GM12891 (cell line): Measurements from ENCODE around the gene CTDSP2.
"Not testable (repeated sequence)": the region's sequence is repeated elsewhere in the genome, so short reads cannot be mapped to it uniquely, and the experiment has no call there.

Experiments
- DNase-seq: peaks from one replicate; pipeline ENCODE4 v3.0.0; 2011; ENCODE audit warnings: low spot score; ENCODE audit not compliant: insufficient read length
- FAIRE-seq: peaks from 2 replicates; lab custom pipeline; 2011; peaks lifted over from hg19 to GRCh38; lab: Jason Lieb, UNC
- PAX5 ChIP-seq: IDR thresholded peaks from 2 replicates; pipeline ENCODE4 v1.6.1; 2011; ENCODE audit warnings: low read length, moderate library complexity, mild to moderate bottlenecking; ENCODE audit not compliant: insufficient read depth, severe bottlenecking
- POLR2A ChIP-seq: IDR thresholded peaks from 2 replicates; pipeline ENCODE4 v1.6.1; 2011; ENCODE audit warnings: low read depth, low read length, control low read depth
- POLR2AphosphoS5 ChIP-seq: IDR thresholded peaks from 2 replicates; pipeline ENCODE4 v1.6.1; 2011; ENCODE audit warnings: low read depth, low read length, control low read depth
- POU2F2 ChIP-seq: IDR thresholded peaks from 2 replicates; pipeline ENCODE4 v1.6.1; 2011; ENCODE audit warnings: low read depth, mild to moderate bottlenecking, control low read depth, low read length, moderate library complexity
- SPI1 ChIP-seq: IDR thresholded peaks from 2 replicates; pipeline ENCODE4 v1.6.1; 2011; ENCODE audit warnings: low read depth, low read length, control low read depth
- TAF1 ChIP-seq: IDR thresholded peaks from 2 replicates; pipeline ENCODE4 v1.6.1; 2011; ENCODE audit warnings: low read depth, low read length, control low read depth

The CTDSP2 gene

DNA sequence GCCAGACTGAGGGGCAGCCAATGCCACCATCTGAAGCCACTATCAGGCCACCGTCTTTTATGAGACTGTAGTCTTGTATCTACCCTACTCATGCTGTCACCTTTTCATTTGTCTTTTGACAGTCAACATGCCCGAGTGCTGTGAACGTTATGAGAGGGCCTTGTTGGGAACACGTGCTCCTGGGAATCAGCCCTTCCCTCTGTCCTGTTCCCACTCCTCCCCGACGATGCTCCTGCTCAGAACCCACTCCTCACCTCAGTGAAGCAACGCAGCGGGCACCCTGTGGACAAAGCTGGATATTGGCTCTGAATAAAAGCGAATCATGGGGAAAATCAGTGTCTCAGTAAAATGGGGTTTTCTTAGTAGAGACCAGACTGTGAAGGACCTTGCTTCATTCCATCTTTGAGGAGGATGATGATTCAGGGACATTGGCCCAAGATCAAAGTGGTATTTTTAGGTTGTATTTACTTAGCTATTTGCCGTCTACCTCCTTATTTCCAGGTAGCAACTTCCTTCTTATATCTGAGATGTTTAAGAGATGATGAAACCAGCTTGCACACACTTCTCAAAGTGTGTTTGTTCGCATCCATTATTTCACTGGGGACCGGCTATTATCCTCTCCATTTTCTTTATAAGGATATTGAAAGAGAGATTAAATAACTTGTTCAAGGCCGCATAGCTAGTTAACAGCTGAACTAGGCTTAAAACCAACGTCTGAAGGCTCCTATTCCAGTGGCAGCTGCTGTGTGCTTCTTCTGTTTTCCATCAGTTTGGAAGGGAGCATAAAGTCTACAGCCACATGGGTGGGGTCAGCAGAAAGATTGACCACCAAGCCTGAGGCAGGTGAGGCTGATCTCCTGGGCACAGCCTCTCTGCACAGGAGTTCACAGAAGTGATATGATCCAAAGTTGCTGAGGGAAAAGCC, 43.9 kb upstream of the CTDSP2 start:
- DNase-seq (no peak), FAIRE-seq (no peak)
- no peak for TF ChIP-seq TAF1
- no peak for TF ChIP-seq SPI1
- no peak for TF ChIP-seq POU2F2
- TF ChIP-seq POLR2A = no peak
- no peak for TF ChIP-seq PAX5
- no peak for TF ChIP-seq POLR2AphosphoS5

DNA sequence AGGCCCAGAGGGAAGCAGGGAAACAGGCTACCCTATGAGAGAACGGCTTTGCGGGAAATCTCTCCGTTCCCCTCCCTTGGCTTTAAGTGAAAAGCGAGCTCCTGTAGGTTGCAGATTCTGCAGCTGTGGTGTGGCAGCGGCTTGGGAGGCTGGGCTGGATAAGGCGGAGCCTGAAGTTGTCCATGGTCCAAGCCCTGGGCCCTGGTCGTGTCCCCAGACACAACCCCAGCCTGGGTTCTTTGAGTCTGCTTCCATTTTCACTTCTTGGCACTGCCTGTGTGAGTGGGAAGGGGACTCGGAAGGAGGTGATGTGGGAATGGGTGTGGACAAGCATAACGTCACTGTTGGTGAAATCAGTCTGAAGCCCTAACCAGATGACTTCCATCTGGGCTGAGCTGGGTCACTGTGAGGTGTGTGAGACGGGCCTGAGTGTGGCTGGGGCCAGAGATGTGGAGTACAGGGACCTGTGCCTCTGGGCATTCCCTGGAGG, 43.0 kb upstream of the CTDSP2 start:
- TF ChIP-seq SPI1 = no peak
- no peak for TF ChIP-seq POU2F2
- no peak for TF ChIP-seq PAX5
- no peak for TF ChIP-seq POLR2AphosphoS5
- no peak for TF ChIP-seq TAF1
- no peak for TF ChIP-seq POLR2A
- no peak for DNase-seq
- FAIRE-seq = no peak

DNA sequence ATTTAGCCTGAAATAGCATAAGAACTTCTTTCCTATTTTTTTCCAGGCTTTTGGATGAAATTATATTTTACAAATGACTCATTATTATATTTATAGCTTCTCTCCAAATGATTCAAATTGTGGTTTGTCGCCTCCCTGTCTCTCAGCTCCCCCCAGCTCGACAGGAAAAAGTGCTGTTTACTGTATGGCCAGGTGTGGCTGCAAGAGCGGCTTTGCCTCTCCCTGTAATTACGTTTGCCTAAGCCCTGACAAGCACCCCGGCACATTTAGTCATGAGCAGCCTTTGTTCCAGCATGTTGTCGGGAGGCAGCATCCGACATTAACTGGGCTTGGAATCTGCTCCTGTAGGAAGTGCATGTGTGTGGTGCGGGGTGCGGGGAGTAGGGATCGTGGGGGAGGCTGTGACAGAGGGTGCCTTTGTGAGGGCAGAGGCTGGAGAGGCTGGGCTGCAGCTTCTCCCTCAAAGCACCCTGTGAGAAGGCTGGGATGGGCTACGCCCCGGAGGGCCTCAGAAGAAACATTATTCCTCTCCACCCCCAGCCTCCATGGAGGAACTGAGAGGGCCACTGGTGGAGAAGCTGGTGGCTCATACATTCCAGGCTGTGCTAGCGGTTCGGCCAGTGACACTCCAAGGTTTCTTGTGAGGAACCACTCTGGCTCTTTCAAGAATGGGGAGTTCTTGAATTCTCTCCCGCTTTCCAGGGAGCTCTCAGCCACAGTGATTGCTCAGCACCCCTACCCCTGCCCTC, 42.1 kb upstream of the CTDSP2 start:
- no peak for TF ChIP-seq POU2F2
- TF ChIP-seq POLR2A = no peak
- no peak for TF ChIP-seq SPI1
- TF ChIP-seq POLR2AphosphoS5 = no peak
- no peak for TF ChIP-seq TAF1
- TF ChIP-seq PAX5 = no peak
- FAIRE-seq (no peak), DNase-seq (no peak)

DNA sequence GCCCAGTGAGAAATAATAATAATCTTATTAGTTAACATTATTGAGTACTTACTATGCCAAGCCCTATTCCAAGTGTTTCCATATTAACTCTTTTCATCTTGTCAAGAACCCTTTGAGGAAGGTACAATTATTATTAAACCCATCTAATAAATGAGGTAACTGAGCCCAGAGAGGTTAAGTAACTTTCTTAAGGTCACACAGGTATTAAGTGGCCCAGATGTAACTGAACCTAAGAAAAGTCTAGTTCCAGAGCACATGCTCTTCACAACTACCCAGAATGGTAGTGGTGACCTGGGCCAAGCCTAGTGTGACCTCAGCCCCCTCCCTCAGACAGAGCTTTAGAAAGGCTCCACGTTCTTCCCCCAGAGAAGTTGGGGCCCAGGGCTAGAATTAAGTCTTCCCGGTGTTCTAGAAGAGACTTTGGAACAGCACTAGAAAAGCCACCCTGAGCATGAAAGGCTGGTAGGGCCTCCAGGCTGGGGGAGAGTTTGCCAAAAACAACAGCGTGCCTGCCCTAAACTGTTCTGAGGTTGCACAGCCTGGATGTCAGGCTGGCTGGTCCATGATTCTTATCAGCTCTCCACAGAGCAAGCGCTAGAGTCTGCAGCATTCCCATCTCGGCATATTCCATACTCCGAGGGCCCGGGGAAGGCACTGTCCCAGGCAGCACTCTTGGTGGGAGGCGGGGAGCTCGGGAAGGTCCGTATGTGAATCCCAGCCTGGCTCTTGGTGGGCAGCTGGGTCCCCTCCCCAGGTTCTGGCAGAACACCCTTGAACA, 41.3 kb upstream of the CTDSP2 start:
- FAIRE-seq = no peak
- TF ChIP-seq POLR2A (no peak), POLR2AphosphoS5 (no peak), PAX5 (no peak), POU2F2 (no peak), SPI1 (no peak), TAF1 (no peak)
- no peak for DNase-seq

DNA sequence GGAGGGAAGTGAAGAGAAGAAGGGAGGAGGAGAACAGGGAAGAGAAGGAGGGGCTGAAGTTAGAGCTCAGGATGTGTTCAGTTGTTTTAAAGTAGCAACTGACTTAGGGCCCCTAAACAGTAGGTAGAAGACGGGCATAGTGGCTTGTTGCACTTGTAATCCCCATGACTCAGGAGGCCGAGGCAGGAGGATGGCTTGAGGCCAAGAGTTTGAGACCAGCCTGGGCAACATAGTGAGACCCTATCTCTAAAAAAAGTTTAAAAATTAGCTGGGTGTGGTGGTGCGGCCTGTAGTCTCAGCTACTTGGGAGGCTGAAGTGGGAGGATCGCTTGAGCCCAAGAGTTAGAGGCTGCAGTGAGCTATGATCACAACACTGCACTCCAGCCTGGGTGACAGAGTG, 40.4 kb upstream of the CTDSP2 start:
- not testable (repeated sequence) for FAIRE-seq, DNase-seq

DNA sequence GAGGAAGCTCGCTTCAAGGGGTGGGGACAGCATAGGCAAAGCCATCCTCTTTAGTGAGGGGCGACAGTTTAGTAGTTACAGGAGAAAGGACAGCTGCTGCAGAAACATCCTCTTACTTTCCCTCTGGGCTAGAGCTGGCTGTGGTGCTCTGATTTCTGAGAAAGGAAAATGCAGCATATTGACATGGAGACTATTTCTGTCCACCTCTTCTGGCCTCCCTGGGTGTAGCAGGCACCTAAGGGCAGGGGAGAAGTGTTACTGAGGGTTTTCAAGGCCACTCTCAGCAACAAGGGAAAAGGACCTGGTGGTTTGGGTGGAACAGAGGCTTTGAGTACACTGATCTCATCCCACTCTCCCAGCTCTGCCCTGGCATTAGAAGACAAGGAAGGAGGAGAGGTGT, 40.0 kb upstream of the CTDSP2 start:
- FAIRE-seq = no peak
- TF ChIP-seq PAX5 (no peak), POLR2A (no peak), TAF1 (no peak), POLR2AphosphoS5 (no peak), POU2F2 (no peak), SPI1 (no peak)
- no peak for DNase-seq

DNA sequence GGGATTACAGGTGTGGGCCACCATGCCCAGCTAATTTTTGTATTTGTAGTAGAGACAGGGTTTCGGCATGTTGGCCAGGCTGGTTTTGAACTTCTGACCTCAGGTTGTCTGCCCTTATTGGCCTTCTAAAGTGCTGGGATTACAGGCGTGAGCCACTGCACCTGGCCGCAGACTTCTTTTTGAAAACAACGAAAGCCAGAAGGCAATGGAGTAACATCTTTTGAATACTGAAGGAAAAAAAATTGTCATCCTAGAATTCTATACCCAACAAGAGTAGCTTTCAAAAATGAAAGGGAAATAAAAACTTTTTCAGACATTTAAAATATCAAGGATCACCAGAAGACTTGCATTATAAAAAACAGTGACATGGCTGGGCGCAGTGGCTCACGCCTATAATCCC, 38.7 kb upstream of the CTDSP2 start:
- TF ChIP-seq POLR2A (no peak), POU2F2 (no peak), PAX5 (no peak), SPI1 (no peak), POLR2AphosphoS5 (no peak), TAF1 (no peak)
- DNase-seq (no peak), FAIRE-seq (no peak)

DNA sequence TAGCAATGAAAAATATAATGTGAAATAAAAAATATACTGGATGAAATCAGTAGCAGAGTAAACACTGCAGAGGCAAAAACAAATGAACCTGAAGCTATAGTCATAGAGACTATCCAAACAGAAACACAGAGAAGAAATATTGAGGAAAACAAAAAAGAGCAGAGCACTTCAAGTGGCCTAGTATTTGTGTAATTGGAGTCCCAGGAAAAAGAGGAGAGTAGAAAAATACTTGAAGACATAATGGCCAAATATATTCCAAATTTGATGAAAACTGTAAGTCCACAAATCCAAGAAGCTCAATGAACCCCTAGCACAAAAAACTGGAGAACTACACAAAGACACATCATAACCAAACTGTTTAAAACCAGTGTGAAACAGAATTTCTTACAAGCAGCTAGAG, 37.2 kb upstream of the CTDSP2 start:
- DNase-seq (no peak), FAIRE-seq (no peak)
- no peak for TF ChIP-seq POLR2A
- TF ChIP-seq TAF1 = no peak
- no peak for TF ChIP-seq SPI1
- no peak for TF ChIP-seq POU2F2
- TF ChIP-seq PAX5 = no peak
- TF ChIP-seq POLR2AphosphoS5 = no peak

DNA sequence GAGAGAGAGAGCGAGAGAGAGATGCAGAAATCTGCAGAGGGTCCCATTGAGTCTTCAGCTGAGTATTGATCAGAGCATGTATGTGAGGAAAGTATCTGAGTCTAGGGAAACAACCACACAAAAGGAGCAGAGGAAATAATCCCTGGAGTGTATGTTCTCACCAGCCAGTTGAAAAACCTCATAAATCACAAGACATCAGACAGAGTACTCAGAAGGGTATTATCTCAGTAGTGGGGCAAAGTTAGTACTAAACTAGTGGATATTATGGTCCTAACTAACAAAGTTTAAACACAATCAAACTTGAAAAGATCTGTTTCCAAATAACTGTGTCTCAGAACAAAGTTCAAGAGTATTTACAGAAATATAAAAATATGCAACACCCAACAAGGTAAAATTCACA, 36.5 kb upstream of the CTDSP2 start:
- TF ChIP-seq TAF1 = no peak
- no peak for TF ChIP-seq SPI1
- no peak for TF ChIP-seq POU2F2
- no peak for TF ChIP-seq PAX5
- TF ChIP-seq POLR2AphosphoS5 = no peak
- TF ChIP-seq POLR2A = no peak
- DNase-seq (no peak), FAIRE-seq (no peak)
